HG03571 (cell line): Measurements from ENCODE around the gene OBSCN.

ENCODE experiments used
- ATAC-seq: cut with Tn5 transposase; IDR thresholded peaks from one replicate; pipeline ENCODE4 v1.9.1; 2021; ENCODE audit not compliant: unreplicated experiment

The OBSCN gene

GRCh38 chr1:228374711-228375577 is 167.1 kb downstream of the OBSCN start:
- ATAC-seq: no peak

DNA sequence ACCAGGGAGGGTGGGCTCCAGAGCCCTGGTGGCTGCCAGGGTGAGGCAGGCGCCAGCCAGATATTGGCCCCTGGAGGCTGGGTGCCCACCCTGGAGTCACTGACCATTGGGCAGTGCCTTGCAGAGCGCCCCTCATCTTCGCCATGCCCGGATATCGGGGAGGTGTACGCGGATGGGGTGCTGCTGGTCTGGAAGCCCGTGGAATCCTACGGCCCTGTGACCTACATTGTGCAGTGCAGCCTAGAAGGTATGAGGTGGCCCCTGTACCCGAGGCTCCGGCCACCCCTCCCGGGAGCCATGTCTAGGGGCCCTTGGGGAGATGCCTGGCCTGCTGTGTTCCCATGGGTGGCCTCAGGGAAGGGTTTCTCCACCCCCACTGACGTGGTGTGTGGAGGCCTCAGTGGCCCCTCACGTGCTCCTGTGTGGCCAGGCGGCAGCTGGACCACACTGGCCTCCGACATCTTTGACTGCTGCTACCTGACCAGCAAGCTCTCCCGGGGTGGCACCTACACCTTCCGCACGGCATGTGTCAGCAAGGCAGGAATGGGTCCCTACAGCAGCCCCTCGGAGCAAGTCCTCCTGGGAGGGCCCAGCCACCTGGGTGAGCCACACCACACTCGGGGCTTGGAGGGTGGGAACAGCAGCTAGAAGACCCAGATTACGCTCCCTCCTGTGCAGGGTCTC is 167.9 kb downstream of the OBSCN start:
- ATAC-seq: no peak

GRCh38 chr1:228376262-228376628 is 168.4 kb downstream of the OBSCN start:
- no peak for ATAC-seq

- no peak for ATAC-seq
Observed at GRCh38 chr1:228376651-228377631, 169.1 kb downstream of the OBSCN start.

- ATAC-seq: no peak
Observed at GRCh38 chr1:228377664-228378089, 169.8 kb downstream of the OBSCN start.

GRCh38 chr1:228378090-228378872 is 170.4 kb downstream of the OBSCN start:
- ATAC-seq: no peak

DNA sequence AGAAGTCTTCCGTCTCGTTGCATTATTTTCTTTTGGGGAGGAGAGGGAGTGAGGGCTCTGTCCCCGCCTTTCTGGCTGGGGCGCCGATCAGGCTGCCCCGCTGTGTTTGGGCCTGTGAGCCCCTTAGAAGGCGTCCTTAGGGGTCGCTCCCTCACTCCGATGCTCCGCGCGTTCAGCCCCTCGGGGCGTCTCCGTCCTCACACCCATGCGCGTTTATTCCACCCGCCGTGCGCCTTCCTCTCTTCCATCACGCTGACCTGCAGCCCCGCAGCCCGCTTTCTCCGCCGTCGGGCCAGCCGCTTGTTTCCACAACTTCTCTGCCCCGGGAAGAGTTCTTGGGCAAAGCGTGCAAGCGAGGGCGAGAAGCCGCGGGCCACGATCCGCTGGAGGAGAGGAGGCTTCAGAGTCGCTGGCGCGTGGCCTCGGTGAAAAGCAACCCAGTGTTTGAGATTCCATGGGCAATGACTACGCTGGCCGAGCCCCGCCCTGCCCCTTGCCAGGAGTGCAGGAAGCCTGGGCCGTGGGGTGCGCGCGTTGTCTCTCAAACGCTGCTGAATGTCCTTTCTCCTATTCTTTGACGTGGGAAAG is 171.1 kb downstream of the OBSCN start:
- no peak for ATAC-seq

DNA sequence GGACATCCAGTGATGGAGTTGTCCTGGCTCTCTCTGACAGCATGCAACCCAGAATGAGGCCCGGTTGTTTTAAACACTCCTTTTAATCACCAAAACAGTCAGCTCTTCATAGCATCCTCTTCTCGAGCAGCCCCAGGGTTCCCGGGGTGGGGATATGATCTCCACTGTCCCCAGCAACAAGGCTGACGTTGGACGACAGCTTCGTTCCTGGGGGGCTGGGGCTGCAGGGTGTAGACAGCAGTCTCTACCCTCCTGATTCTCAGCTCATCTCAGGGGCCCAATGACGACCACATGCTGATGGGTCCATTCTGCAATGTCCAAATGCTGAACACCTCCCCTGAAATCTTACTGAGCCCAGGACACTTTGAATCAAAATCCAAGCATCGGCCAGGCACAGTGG is 171.8 kb downstream of the OBSCN start:
- no peak for ATAC-seq

GRCh38 chr1:228381356-228381755 is 173.5 kb downstream of the OBSCN start:
- ATAC-seq: no peak

GRCh38 chr1:228383773-228384172 is 175.9 kb downstream of the OBSCN start:
- no peak for ATAC-seq

GRCh38 chr1:228385232-228385631 is 177.4 kb downstream of the OBSCN start:
- ATAC-seq: no peak

DNA sequence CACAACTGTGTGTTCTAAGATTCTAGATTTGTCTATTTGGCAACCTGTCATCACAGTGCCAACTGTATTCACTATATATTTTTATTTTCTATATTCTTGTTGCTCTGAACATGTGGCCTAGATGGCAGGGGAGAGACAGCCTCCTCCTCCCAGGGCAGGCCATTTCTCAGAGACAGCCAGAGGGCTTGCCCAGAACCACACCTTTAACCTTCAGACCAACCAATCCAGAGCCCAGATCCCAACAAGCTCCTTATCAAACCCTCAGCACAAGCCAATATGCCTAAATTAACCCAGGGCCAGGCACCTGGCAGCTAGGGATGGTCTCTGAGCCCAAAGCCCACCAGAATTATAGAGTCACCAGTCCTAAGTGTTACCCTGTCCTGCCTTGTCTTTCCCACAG is 179.5 kb downstream of the OBSCN start:
- ATAC-seq: no peak

GRCh38 chr1:228390649-228391048 is 182.8 kb downstream of the OBSCN start:
- no peak for ATAC-seq

DNA sequence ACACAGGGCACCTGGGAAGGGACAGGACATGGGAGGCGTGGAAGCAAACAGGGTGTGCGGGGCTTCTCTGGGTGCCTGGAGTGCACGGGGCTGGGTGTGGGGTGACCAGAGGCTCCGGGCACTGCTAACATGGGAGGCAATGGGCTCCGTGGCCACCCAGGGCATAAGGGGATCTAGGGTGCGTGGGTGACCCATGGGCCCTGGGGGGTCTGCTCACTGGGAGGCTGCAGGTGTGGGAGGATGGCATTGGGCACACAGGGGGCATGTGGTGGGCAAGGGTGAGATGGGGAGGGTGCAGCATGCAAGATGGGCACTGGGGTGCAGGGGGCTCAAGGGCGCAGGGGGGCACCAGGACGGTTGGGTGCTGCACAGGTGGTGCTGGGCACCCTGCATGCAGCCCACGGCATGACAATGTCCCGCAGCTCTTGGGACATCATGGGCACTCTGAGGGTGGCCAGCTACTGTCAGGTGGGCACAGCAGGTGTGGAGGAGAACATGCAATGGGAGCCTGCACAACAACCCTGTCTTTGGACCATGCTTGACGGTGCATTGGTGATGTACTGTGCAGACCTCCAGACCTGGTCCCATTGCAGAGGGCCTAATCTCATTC is 183.7 kb downstream of the OBSCN start:
- no peak for ATAC-seq

DNA sequence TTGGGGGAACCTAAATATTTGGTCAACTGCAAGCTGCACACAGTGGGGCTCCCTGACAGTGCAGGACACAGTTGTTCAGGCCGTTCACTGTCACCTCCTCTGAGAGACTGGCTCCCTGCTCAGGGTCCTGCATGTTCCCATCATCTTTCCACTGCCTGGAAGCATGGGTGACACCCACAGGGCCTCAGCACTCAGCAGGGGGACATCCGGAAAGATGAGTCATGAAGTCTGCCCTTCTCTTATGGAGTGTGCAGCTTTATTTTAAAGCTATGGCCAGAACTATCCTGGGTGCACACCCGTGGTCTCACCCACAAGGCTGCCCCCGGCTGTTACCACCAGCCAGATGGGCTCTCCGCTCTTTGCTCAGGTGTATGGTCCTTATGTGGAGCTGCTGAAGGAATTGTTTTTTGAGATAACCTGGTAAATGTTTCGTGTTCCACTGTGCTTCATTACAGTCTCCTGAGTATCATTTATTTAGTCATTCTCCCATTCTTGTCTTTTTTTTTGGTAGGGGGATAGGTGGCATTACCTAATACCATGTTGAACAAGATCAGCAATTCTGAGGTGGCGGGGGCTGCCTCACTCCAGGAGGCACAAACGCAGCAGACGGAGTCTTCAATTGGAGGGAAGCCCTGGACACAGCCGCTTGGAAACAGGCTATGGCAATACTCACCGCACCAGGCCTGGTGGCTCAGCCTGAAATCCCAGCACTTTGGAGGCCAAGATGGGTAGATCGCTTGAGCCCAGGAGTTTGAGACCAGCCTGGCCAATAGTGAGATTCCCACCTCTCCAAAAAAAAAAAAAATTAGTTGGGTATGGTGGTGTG is 184.5 kb downstream of the OBSCN start:
- ATAC-seq: no peak

DNA sequence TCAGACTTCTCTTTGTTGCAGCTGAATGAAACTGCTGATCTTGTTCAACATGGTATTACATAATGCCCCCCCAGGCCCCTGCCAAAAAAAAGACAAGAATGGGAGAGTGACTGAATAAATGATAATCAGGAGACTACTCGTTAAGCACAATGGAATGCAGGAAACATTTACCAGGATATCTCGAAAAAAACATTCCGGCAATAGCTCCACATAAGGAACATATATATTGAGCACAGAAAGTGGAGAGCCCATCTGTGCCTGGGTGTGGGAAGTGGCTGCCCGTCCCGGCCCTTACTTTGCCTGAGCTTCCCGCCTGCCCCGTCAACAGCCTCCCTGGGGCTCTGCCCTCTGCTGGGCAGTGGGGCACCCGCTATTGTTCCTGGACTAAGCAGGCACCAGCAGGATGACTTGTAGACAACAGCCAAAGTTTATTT is 185.4 kb downstream of the OBSCN start:
- ATAC-seq: no peak

- ATAC-seq: no peak
Observed at GRCh38 chr1:228393811-228394570, 186.1 kb downstream of the OBSCN start.
